Skeletal muscle satellite cell (primary cell): Measurements from ENCODE around the gene PHACTR1.

Experiments used
- H3K27me3 ChIP-seq: 2 replicates; pipeline ENCODE4 v1.7.0; 2013; ENCODE audit warnings: low read length; ENCODE audit not compliant: control insufficient read depth, insufficient read depth
- H3K36me3 ChIP-seq: 2 replicates; pipeline ENCODE4 v1.7.0; 2013; ENCODE audit warnings: mild to moderate bottlenecking, control low read depth, low read length; ENCODE audit not compliant: insufficient read depth
- H3K4me1 ChIP-seq: 2 replicates; pipeline ENCODE4 v1.7.0; 2013; ENCODE audit warnings: low read length; ENCODE audit not compliant: control insufficient read depth, insufficient read depth
- H3K4me2 ChIP-seq: 2 replicates; pipeline ENCODE4 v1.7.0; 2013; ENCODE audit warnings: mild to moderate bottlenecking, low read length
- H3K4me3 ChIP-seq: 2 replicates; pipeline ENCODE4 v1.7.0; 2013; ENCODE audit warnings: low read length
- H3K9ac ChIP-seq: 2 replicates; pipeline ENCODE4 v1.7.0; 2013; ENCODE audit warnings: mild to moderate bottlenecking, low read depth, low read length, moderate library complexity
- H3K9me3 ChIP-seq: replicated peaks from 2 replicates; pipeline ENCODE4 v1.7.0; 2013; ENCODE audit warnings: mild to moderate bottlenecking, control low read depth, low read length

Gene PHACTR1

DNA sequence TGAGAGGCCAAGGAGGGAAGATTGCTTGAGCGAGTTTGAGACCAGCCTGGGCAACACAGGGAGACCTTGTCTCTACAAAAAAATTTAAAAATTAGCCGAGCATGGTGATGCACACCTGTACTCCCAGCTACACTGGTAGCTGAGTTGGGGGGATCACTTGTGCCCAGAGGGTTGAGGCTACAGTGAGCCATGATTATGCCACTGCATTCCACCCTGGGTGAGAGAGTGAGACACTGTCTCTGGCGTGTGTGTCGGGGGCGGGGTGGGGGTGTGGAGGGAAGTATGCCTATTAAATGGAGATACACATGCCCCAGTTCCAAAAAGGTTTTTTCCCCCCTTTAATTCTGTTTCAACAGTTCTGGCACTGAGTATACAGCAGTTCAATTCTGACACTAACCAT, 388.6 kb downstream of the PHACTR1 start:
- H3K36me3 ChIP-seq = no peaks in the 10 kb centered on the region

DNA sequence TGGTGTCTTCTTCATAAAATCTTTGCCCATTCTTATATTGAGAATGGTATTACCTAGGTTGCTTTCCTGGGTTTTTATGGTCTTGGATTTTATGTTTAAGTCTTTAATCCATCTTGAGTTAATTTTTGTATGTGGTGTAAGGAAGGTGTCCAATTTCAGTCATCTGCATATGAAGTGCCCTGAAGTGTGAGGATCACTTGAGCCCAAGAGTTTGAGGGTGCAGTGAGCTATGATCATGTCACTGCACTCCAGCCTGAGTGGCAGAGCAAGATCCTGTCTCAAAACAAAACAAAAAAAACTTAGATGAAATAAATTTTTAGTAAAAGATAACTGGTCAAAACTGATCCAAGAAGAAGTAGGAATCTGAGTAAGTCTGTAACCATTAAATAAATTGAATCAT, 396.4 kb downstream of the PHACTR1 start:
- Histone ChIP-seq H3K9me3 (no peaks in the 10 kb centered on the region), H3K36me3 (no peaks in the 10 kb centered on the region), H3K9ac (no peak overlapping the region)

More for the DNA sequence above, 388.6 kb downstream of the PHACTR1 start:
- Histone ChIP-seq H3K9ac (no peak overlapping the region), H3K4me1 (no peaks in the 10 kb centered on the region), H3K4me3 (no peak overlapping the region), H3K4me2 (no peak overlapping the region), H3K27me3 (no peaks in the 10 kb centered on the region), H3K9me3 (no peaks in the 10 kb centered on the region)

DNA sequence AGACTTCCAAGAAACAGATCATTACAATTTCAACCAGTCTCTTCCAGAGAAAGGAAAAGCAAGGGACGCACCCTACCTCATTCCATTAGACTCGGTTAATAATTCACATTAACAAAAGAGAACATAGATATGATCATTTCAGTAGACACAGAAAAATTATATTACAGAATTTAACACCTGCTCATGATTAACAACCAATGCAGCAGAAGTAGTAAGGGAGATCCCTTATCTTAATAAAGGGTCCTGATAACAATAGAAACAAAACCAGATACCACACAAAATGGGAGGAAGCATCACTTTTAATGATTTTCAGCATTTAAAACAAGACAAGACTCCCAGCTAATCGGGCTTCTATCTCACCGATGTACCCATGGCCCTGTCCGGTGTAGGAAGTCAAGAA, 396.8 kb downstream of the PHACTR1 start:
- Histone ChIP-seq H3K9me3 (no peaks in the 10 kb centered on the region), H3K4me1 (no peaks in the 10 kb centered on the region), H3K9ac (no peak overlapping the region), H3K36me3 (no peaks in the 10 kb centered on the region), H3K27me3 (no peaks in the 10 kb centered on the region), H3K4me2 (no peak overlapping the region), H3K4me3 (no peak overlapping the region)

More for the DNA sequence above, 396.4 kb downstream of the PHACTR1 start:
- H3K4me2 ChIP-seq = no peak overlapping the region
- no peaks in the 10 kb centered on the region for H3K4me1 ChIP-seq
- H3K27me3 ChIP-seq = no peaks in the 10 kb centered on the region
- no peak overlapping the region for H3K4me3 ChIP-seq

DNA sequence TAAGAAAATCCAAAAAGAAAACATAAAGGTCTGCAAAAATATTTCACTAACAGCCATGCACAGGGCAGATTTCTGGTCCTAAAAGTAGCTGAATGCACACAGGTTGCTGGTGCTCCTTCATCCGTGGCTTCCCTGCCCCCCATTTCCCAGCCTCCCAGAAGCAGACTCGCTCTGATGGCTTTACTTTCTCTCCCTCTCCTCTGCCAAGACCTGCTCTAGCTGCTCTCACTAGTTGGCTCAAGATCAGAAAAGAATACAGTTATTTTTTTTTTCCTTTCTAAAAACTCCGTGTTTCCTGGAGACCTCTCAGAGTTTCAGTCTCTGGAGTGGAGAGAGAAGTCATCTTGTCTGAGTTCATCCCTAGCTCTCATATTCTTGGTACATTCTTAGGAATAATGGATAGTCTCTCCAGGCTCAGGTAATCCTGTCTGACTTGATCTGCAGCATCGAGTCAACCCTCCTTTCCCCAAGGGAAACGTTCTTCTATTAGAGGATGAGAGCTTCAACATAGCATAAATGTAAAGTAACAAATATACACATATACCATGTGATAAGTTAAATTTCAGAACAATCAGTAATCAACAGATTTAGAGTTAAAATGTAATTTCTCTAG, 397.5 kb downstream of the PHACTR1 start:
- Histone ChIP-seq H3K9me3 (no peaks in the 10 kb centered on the region), H3K4me2 (no peak overlapping the region), H3K4me1 (no peaks in the 10 kb centered on the region), H3K4me3 (no peak overlapping the region), H3K9ac (no peak overlapping the region), H3K36me3 (no peaks in the 10 kb centered on the region), H3K27me3 (no peaks in the 10 kb centered on the region)

DNA sequence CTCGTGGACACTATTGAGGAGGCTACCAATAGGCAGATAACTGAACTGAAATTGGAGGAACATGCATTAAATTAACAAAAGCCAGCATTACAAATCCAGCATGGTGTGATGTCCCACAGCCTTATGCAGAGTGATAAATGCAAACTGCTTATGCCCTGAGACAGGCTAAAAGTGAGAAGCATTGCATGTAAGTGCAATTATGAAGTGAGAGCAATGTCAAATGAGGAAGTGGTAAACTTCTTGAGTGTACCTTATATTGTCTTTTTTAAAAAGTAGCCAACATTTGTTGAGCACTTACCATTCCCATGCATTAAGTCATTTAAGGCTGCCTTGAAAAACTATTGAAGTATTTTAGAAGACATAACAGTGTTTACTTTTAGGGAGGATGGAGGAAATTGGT, 399.6 kb downstream of the PHACTR1 start:
- no peak overlapping the region for H3K4me3 ChIP-seq
- H3K9me3 ChIP-seq = no peaks in the 10 kb centered on the region
- H3K27me3 ChIP-seq = no peaks in the 10 kb centered on the region
- no peak overlapping the region for H3K4me2 ChIP-seq
- no peaks in the 10 kb centered on the region for H3K36me3 ChIP-seq
- no peaks in the 10 kb centered on the region for H3K4me1 ChIP-seq
- H3K9ac ChIP-seq = no peak overlapping the region

DNA sequence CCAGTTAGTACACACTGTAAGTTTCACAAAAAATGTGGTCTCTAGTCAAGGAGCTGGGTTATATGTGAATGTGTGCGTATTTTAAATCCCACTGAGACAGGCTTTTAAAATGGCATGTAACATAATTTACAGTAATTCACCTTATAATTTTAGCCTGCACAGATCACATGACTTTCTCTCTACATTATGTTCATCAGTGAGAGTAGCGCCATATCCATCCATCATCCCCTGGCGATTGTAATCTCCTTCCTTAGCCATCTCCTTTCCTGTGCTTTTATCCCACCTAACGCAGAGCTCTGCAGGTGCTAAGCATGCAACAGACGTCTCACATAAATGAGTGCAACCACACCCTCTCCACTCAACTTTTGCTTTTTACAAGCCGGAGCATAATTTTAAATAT, 401.0 kb downstream of the PHACTR1 start:
- H3K9me3 ChIP-seq = no peaks in the 10 kb centered on the region
- no peaks in the 10 kb centered on the region for H3K36me3 ChIP-seq
- H3K4me1 ChIP-seq = no peaks in the 10 kb centered on the region
- H3K4me2 ChIP-seq = no peak overlapping the region
- no peak overlapping the region for H3K9ac ChIP-seq
- no peaks in the 10 kb centered on the region for H3K27me3 ChIP-seq
- no peak overlapping the region for H3K4me3 ChIP-seq

DNA sequence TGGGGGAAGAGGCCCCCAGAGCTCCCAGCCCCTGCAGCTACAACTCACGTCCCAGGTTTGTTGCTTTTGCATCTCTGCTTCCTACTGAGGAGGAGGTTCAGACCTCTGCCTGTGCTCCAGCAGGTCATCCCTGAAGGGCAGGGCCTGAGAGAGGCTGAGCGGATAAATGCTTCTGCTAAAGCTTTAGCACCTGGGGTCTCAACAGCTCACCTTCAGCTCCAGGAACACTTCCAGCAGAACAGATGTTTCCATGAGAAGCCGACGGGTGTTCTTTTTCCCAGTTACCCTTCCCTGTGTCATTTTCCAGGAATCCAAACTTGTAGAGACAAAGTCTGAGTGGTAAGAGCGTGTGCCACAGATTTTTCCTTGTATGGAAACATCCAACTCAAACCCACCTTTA, 403.0 kb downstream of the PHACTR1 start:
- H3K4me1 ChIP-seq = no peaks in the 10 kb centered on the region
- H3K4me2 ChIP-seq = no peak overlapping the region
- H3K9ac ChIP-seq = no peak overlapping the region
- no peaks in the 10 kb centered on the region for H3K36me3 ChIP-seq
- no peaks in the 10 kb centered on the region for H3K9me3 ChIP-seq
- H3K4me3 ChIP-seq = no peak overlapping the region
- H3K27me3 ChIP-seq = no peaks in the 10 kb centered on the region

DNA sequence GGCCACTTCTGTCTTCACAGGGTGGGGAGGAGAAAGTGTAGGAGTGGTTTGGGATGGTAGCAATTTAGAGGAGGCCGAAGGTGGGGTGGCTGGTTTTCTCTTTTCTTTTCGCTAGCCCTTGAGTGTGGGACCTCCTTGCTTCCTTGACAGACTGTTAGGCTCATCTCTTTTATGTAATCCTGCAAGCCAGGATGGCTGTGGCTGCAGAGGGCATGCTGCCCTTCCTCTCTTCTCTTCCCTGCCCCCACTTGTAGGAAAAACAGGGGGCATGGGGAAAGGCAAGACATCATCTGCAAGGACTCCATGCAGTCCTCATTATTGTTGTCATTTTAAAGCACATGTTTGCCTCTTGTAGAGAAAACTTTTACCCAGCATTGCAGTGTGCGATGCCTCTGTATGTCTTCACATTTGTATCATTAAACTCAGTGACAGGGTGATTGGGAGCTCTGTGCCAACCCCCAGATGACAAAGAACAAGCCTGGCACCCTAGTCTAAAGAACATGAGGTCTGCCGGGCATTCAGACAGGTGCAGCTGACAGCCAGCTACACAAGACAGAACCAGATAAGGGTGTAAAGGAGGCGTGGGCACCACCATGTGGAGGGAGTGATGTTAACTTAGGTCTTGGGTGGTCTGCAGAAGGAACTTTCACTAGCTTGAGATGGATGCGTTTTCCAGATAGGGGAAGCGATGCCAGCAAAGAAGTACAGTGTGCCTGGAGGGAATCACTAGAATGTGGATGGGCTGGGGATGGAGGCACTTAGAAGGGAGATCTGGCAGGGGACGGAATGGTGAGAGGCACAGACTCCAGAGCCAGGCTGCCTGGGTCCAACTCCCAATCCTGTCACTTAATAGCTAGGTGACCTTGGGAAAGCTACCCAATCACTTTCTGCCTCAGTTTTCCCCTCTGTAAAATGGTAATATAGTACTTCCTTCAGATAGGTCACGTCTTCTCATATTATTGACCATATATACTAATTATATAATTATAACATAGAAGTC, 404.2 kb downstream of the PHACTR1 start:
- Histone ChIP-seq H3K27me3 (no peaks in the 10 kb centered on the region), H3K4me2 (no peak overlapping the region), H3K9ac (no peak overlapping the region), H3K9me3 (no peaks in the 10 kb centered on the region), H3K36me3 (no peaks in the 10 kb centered on the region), H3K4me3 (no peak overlapping the region), H3K4me1 (no peaks in the 10 kb centered on the region)

DNA sequence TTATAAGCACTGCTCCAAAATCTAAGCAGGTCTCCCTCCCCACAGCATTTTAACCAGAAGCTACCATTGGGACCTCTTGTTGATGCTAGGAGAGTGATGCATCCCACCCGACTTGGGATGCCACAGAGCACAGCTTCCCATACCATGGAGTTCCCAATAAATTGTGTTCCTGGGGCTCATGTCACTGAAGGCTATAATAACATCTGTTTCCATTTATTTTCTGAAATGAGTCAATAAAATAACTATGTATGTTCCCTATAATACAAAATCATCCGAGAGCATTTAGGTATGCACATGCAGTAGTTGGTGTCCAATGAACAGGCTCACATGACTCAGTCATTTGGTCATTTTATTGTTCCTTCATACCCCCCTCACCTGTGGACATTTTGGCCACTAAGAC, 407.6 kb downstream of the PHACTR1 start:
- Histone ChIP-seq H3K4me1 (no peaks in the 10 kb centered on the region), H3K4me3 (no peak overlapping the region), H3K9ac (no peak overlapping the region), H3K36me3 (no peaks in the 10 kb centered on the region), H3K4me2 (no peak overlapping the region), H3K27me3 (no peaks in the 10 kb centered on the region), H3K9me3 (no peaks in the 10 kb centered on the region)

DNA sequence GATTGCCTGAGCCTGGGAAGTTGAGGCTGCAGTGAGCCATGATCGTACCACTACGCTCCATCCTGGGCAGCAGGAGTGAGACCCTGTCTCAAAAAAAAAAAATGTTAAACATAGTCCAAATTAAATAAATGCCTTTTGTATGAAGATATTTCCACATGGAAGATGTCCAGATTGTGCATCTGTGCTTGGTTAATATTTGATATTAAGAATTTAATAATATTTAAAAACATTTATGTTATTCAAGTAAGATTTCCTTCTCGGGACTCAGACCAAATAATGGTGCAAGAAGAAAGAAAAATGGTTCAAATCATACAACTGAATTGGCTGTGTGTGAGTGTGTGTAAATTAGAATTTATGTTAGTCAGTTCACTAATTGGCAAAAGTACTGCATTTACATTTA, 409.3 kb downstream of the PHACTR1 start:
- H3K27me3 ChIP-seq = no peaks in the 10 kb centered on the region
- no peak overlapping the region for H3K9ac ChIP-seq
- no peaks in the 10 kb centered on the region for H3K36me3 ChIP-seq
- no peaks in the 10 kb centered on the region for H3K4me1 ChIP-seq
- H3K9me3 ChIP-seq = no peaks in the 10 kb centered on the region
- no peak overlapping the region for H3K4me2 ChIP-seq
- H3K4me3 ChIP-seq = no peak overlapping the region

DNA sequence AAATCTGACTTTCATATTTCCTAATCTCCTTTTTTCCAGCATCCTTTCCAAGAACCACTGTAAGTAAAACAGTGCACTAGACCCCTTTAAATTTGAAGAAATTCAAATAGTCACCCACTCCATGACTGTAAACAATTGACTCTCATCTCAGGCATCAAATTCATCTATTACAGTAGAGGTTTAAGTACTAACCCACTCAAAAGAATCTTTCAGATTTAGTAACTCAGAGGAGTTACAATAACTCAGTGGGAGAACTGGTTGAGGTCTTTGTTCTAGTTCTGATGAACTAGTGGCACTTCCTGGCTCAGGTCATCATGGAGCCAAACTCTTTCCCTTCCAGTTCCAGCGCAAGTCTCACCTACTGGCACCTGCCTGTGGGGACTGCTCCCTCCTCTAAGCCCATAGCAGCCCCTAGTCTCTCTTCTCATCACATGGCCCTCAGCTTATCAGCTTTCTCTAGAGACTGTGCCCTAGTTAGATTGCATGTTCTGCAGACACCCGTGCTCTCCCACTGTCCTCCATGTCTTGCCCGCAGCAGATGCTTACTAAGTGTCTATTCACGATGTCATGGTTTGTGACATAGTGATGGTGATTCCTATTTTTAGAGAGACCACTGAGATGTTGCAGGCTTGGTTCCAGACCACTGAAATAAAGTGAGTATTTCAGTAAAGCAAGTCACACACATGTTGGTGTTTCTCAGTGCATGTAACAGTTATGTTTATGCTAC, 415.5 kb downstream of the PHACTR1 start:
- Histone ChIP-seq H3K9ac (no peak overlapping the region), H3K9me3 (no peaks in the 10 kb centered on the region), H3K36me3 (no peaks in the 10 kb centered on the region), H3K4me2 (no peak overlapping the region), H3K4me1 (no peaks in the 10 kb centered on the region), H3K4me3 (no peak overlapping the region), H3K27me3 (no peaks in the 10 kb centered on the region)
